Spleen (tissue), 11 donors: ENCODE measurements around the gene MTM1. TPM values are rescaled to one million over a fixed set of nuclear protein-coding genes. Genes with fewer than 3 reads are reported as not detected.

ENCODE experiments used
- DNase-seq: peaks from one replicate; pipeline ENCODE4 v3.0.0-alpha.2; 2020
- H3K27ac ChIP-seq, 8 donors: fragments of 200-600 bp; sonication (generic) in 7 of 8; 1 replicate in 4 of 8; 2 replicates in 4 of 8; pipeline versions ENCODE4 v1.5.0 to v1.8.0; 2016 to 2021; ENCODE audit warnings: inconsistent platforms in 4 of 8, mild to moderate bottlenecking in 4 of 8, moderate library complexity in 1 of 8
- H3K27me3 ChIP-seq, 7 donors: fragments of 200-600 bp; sonication (generic) in 6 of 7; replicated peaks in 1 of 7; 1 replicate in 4 of 7; 2 replicates in 3 of 7; pipeline versions ENCODE4 v1.5.0 to v1.8.0; 2016 to 2021; ENCODE audit warnings: inconsistent platforms in 3 of 7, mild to moderate bottlenecking in 1 of 7
- H3K36me3 ChIP-seq, 6 donors: fragments of 200-600 bp; sonication (generic) in 5 of 6; 1 replicate in 4 of 6; 2 replicates in 2 of 6; pipeline versions ENCODE4 v1.5.0 to v1.8.0; 2016 to 2021; ENCODE audit warnings: inconsistent platforms in 2 of 6
- H3K4me1 ChIP-seq, 6 donors: fragments of 200-600 bp; sonication (generic) in 5 of 6; 1 replicate in 3 of 6; 2 replicates in 3 of 6; pipeline versions ENCODE4 v1.5.0 to v1.8.0; 2016 to 2021; ENCODE audit warnings: inconsistent platforms in 3 of 6
- H3K4me3 ChIP-seq, 8 donors: fragments of 200-600 bp; sonication (generic) in 7 of 8; 1 replicate in 4 of 8; 2 replicates in 4 of 8; pipeline versions ENCODE4 v1.5.0 to v1.8.0; 2016 to 2021; ENCODE audit warnings: inconsistent platforms in 4 of 8, mild to moderate bottlenecking in 4 of 8, moderate library complexity in 2 of 8
- H3K9me3 ChIP-seq, 8 donors: fragments of 200-600 bp; sonication (generic) in 7 of 8; 1 replicate in 4 of 8; 2 replicates in 4 of 8; pipeline versions ENCODE4 v1.5.0 to v1.8.0; 2016 to 2021; ENCODE audit warnings: inconsistent platforms in 4 of 8
- CTCF ChIP-seq, 11 experiments: fragments of 200-600 bp in 7 of 11; fragments of 450-650 bp in 4 of 11; sonication (generic) in 4 of 11; IDR thresholded peaks in 8 of 11; conservative IDR thresholded peaks in 3 of 11; 1 replicate in 7 of 11; 2 replicates in 4 of 11; pipeline versions ENCODE4 v1.4.0 to v1.8.0; 2016 to 2021; ENCODE audit warnings: antibody characterized with exemption in 11 of 11, inconsistent platforms in 4 of 11, mild to moderate bottlenecking in 1 of 11
- POLR2A ChIP-seq, 3 donors: fragments of 450-650 bp; IDR thresholded peaks; one replicate each; pipeline ENCODE4 v1.5.1; 2017; ENCODE audit warnings: antibody characterized with exemption in 3 of 3, mild to moderate bottlenecking in 1 of 3
- POLR2AphosphoS5 ChIP-seq, 3 donors: sonication (generic); formaldehyde crosslinking; IDR thresholded peaks; one replicate each; pipeline ENCODE4 v1.5.1; 2017; ENCODE audit warnings: antibody characterized with exemption in 3 of 3
- WGBS, 5 donors: extraction: QIAGEN DNeasy Blood & Tissue Kit in 3 of 5; methylation state at CpG; one replicate each; pipeline versions ENCODE4 v1.1.5 to v1.1.7; 2013 to 2018; 5-methylcytosine and 5-hydroxymethylcytosine counted together
- intact Hi-C: fragments of 100-400 bp; cut with DNase I; formaldehyde crosslinking; loops from one replicate; pipeline ENCODE4 v1.15.0; 2023; ENCODE audit warnings: low total_unique reads
- polyA plus RNA-seq, 3 donors: library from polyadenylated mRNA; stranded (reverse); fragments of 200-250 nt; gene quantifications; one replicate each; pipeline ENCODE4 v1.2.1, GENCODE V29; 2013
- total RNA-seq, 7 donors: library from RNA; depleted of rRNA in 3 of 7; stranded (reverse); fragments of >200 nt in 3 of 7; fragmentation: NEBNext Ultra II Directional in 4 of 7; extraction: Animal tissue kit (Norgen Biotek cat#: 25700) in 4 of 7; gene quantifications; one replicate each; pipeline versions ENCODE4 v1.1.0 to v1.2.1, GENCODE V29; 2016 to 2021
- donor health status: healthy with polysubstance abuse.
- donor health status: DM: no; HTN: no; CAD: no; lungs with moderate emphysema.
- donor health status: DM: no; HTN: no; CAD: no.
- donor health status: Bipolar disorder and iron deficiency.
- donor health status: healthy.
- donor health status: DM: no; HTN: no; CAD: no.
- donor health status: DM: yes; HTN: yes; CAD: no.

The MTM1 gene
- total and polyA plus RNA-seq, 10 donors = 6.3 to 39.5 (median 27.0) TPM

GRCh38 chrX:150602743-150603142 is 34.3 kb downstream of the MTM1 start:
- Histone ChIP-seq H3K36me3 (peaks cover 0 to 66% (median 20%) of the 10 kb centered on the region in 6 donors), H3K9me3 (no peaks in the 10 kb centered on the region), H3K4me1 (peaks cover 0 to 2% (median 0%) of the 10 kb centered on the region in 6 donors), H3K27me3 (no peaks in the 10 kb centered on the region), H3K27ac (no peak overlapping the region), H3K4me3 (no peak overlapping the region)
- DNase-seq = no peak
- TF ChIP-seq POLR2A (IDR thresholded peaks at IDR 0.05) (no peak), POLR2AphosphoS5 (IDR thresholded peaks at IDR 0.05) (no peak), CTCF (IDR thresholded peaks at IDR 0.05 in 8 of 11, conservative IDR thresholded peaks at IDR 0.05 in 3 of 11) (no peak)
- intact Hi-C loops = no loop called here
- WGBS, 5 donors = 53 to 87% (median 78%) methylated on average over 2 to 3 of the region's 3 CpGs

GRCh38 chrX:150605603-150606002 is 37.2 kb downstream of the MTM1 start:
- intact Hi-C loops = no loop called here
- 50 to 79% (median 53%) methylated on average over 2 of the region's 2 CpGs for WGBS, 5 donors
- Histone ChIP-seq H3K4me3 (no peak overlapping the region), H3K36me3 (peaks cover 0 to 50% (median 8%) of the 10 kb centered on the region in 6 donors), H3K9me3 (no peaks in the 10 kb centered on the region), H3K4me1 (peaks cover 0 to 2% (median 0%) of the 10 kb centered on the region in 6 donors), H3K27me3 (no peaks in the 10 kb centered on the region), H3K27ac (no peak overlapping the region)
- no peak for DNase-seq
- TF ChIP-seq POLR2A (IDR thresholded peaks at IDR 0.05) (no peak), POLR2AphosphoS5 (IDR thresholded peaks at IDR 0.05) (no peak), CTCF (IDR thresholded peaks at IDR 0.05 in 8 of 11, conservative IDR thresholded peaks at IDR 0.05 in 3 of 11) (no peak)

GRCh38 chrX:150607201-150607600 is 38.8 kb downstream of the MTM1 start:
- peak overlapping the region in 1 of 8 donors; percentile 54 for H3K27ac ChIP-seq
- 53 to 86% (median 66%) methylated on average over 3 to 5 of the region's 5 CpGs for WGBS, 5 donors
- intact Hi-C loops = no loop called here
- peaks cover 0 to 48% (median 3%) of the 10 kb centered on the region in 6 donors for H3K36me3 ChIP-seq
- no peaks in the 10 kb centered on the region for H3K27me3 ChIP-seq
- no peak for DNase-seq
- no peak overlapping the region for H3K4me3 ChIP-seq
- H3K4me1 ChIP-seq = peaks cover 0 to 2% (median 0%) of the 10 kb centered on the region in 6 donors
- no peaks in the 10 kb centered on the region for H3K9me3 ChIP-seq
- no peak for TF ChIP-seq CTCF (IDR thresholded peaks at IDR 0.05 in 8 of 11, conservative IDR thresholded peaks at IDR 0.05 in 3 of 11)
- no peak for TF ChIP-seq POLR2A (IDR thresholded peaks at IDR 0.05)
- TF ChIP-seq POLR2AphosphoS5 (IDR thresholded peaks at IDR 0.05) = no peak

- Histone ChIP-seq H3K27me3 (no peaks in the 10 kb centered on the region), H3K36me3 (peaks cover 0 to 53% (median 5%) of the 10 kb centered on the region in 6 donors), H3K4me3 (no peak overlapping the region), H3K9me3 (no peaks in the 10 kb centered on the region), H3K4me1 (peaks cover 0 to 2% (median 0%) of the 10 kb centered on the region in 6 donors), H3K27ac (no peak overlapping the region)
- intact Hi-C loops = no loop called here
- no peak for DNase-seq
- TF ChIP-seq POLR2A (IDR thresholded peaks at IDR 0.05) (no peak), CTCF (IDR thresholded peaks at IDR 0.05 in 8 of 11, conservative IDR thresholded peaks at IDR 0.05 in 3 of 11) (no peak), POLR2AphosphoS5 (IDR thresholded peaks at IDR 0.05) (no peak)
Measured at GRCh38 chrX:150610043-150610442, 41.6 kb downstream of the MTM1 start.
